ENCODE results near the gene SORCS2.

GRCh38 chr4:7297374-7297773 is 105.0 kb downstream of the SORCS2 start:
- TF ChIP-seq GATA2 (IDR thresholded peaks at IDR 0.05; ENCODE audit: low read depth, low read length) (no peak), GATA3 (IDR thresholded peaks at IDR 0.05; ENCODE audit: low read depth, low read length) (no peak)

All from SH-SY5Y (cell line).